PC-9 (cell line): ENCODE data around the gene PTPRM. TPM values are rescaled to one million over a fixed set of nuclear protein-coding genes. Genes with fewer than 3 reads are reported as not detected.

Source experiments
- BruUV-seq: library from RNA; stranded (reverse); fragments of 400-500 nt; replicated peaks from 2 replicates; lab custom pipeline; 2021; lab: Mats Ljungman, UMichigan
- CTCF ChIA-PET: fragments of 300-600 bp; sonication (Branson Sonifier 250); formaldehyde crosslinking; loops from one replicate; lab custom pipeline; 2022; ENCODE audit warnings: antibody characterized with exemption; lab: Charles Lee
- POLR2A ChIA-PET: fragments of 300-600 bp; sonication (Branson Sonifier 250); formaldehyde crosslinking; loops from one replicate; lab custom pipeline; 2022; ENCODE audit warnings: antibody characterized with exemption; ENCODE audit not compliant: unreplicated experiment; lab: Charles Lee
- DNase-seq, 2 experiments: peaks; one replicate each; pipeline versions ENCODE4 v3.0.0 to v3.0.0-alpha.2; 2015 to 2022; ENCODE audit warnings: mixed read lengths in 1 of 2
- H2AFZ ChIP-seq: fragments of 200-600 bp; sonication (generic); 2 replicates; pipeline ENCODE4 v1.8.1; 2017; ENCODE audit warnings: antibody characterized with exemption
- H3F3A ChIP-seq: fragments of 200-600 bp; sonication (generic); 2 replicates; pipeline ENCODE4 v1.8.1; 2017; ENCODE audit warnings: antibody characterized with exemption, mild to moderate bottlenecking, low read depth; ENCODE audit not compliant: insufficient read depth
- H3K27ac ChIP-seq: fragments of 200-600 bp; sonication (generic); 2 replicates; pipeline ENCODE4 v1.6.1; 2016; ENCODE audit warnings: mixed run types
- H3K27me3 ChIP-seq: fragments of 200-600 bp; sonication (generic); 2 replicates; pipeline ENCODE4 v1.6.1; 2016; ENCODE audit warnings: low read depth, mixed run types; ENCODE audit not compliant: insufficient read depth
- H3K36me3 ChIP-seq: fragments of 200-600 bp; sonication (generic); 2 replicates; pipeline ENCODE4 v1.6.1; 2016; ENCODE audit warnings: low read depth, mixed run types
- H3K4me1 ChIP-seq: fragments of 200-600 bp; sonication (generic); replicated peaks from 2 replicates; pipeline ENCODE4 v1.6.1; 2016; ENCODE audit warnings: mixed run types; ENCODE audit not compliant: insufficient read depth
- H3K4me2 ChIP-seq: fragments of 200-600 bp; sonication (generic); 2 replicates; pipeline ENCODE4 v1.6.1; 2017; ENCODE audit warnings: mixed run types
- H3K4me3 ChIP-seq: fragments of 200-600 bp; sonication (generic); 2 replicates; pipeline ENCODE4 v1.6.1; 2016; ENCODE audit warnings: mixed run types
- H3K79me2 ChIP-seq: fragments of 200-600 bp; sonication (generic); 2 replicates; pipeline ENCODE4 v1.6.1; 2017; ENCODE audit warnings: low read depth, mixed run types
- H3K9me2 ChIP-seq: fragments of 200-600 bp; sonication (generic); 2 replicates; pipeline ENCODE4 v1.8.1; 2017; ENCODE audit warnings: mild to moderate bottlenecking; ENCODE audit not compliant: insufficient read depth
- H3K9me3 ChIP-seq: fragments of 200-600 bp; sonication (generic); 2 replicates; pipeline ENCODE4 v1.8.1; 2016; ENCODE audit warnings: low read depth; ENCODE audit not compliant: insufficient read depth
- H4K20me1 ChIP-seq: fragments of 200-600 bp; sonication (generic); 2 replicates; pipeline ENCODE4 v1.8.1; 2017; ENCODE audit not compliant: insufficient read depth
- EZH2 ChIP-seq: fragments of 200-600 bp; sonication (generic); IDR thresholded peaks from 2 replicates; pipeline ENCODE4 v1.8.0; 2017; ENCODE audit warnings: antibody characterized with exemption, low read depth
- intact Hi-C: fragments of 100-400 bp; cut with micrococcal nuclease; formaldehyde crosslinking; loops from one replicate; pipeline ENCODE4 v1.10.0; 2022; ENCODE audit not compliant: unreplicated experiment
- total RNA-seq: library from RNA; stranded (reverse); gene quantifications from 2 replicates; pipeline ENCODE4 v1.2.3, GENCODE V29; 2021
- TF ChIP-seq, protein P1 (sequence below): fragments of 200-600 bp; sonication (generic); conservative IDR thresholded peaks from 2 replicates; pipeline ENCODE4 v1.6.1; 2017; ENCODE audit warnings: mixed run types, antibody characterized with exemption, mild to moderate bottlenecking, moderate library complexity

PTPRM gene
- total RNA-seq, 1 experiment from 2014 or later, result 32.5 TPM

DNA sequence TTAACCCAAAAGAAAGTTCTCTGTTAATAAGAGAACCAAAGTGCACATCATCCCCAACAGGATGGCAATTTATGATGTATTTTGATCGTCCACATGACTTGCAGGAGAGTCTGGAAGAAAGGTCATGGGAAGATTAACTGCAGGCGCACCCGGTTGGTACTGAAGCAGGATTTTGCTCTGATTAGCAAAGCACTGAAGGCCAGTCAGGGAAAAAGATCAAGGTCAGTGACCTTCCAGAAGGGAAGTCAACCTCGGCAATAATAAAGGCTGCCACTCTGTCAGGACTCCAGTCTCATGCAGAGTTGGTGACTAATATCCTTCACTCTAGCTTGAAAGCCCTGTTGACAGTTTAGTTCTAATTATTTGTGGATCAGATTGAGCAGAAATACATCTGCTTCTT, 609.4 kb downstream of the PTPRM start:
- no TSS peak for BruUV-seq
- Histone ChIP-seq H3K79me2 (no peaks in the 10 kb centered on the region), H3K27ac (no peak overlapping the region), H3K9me3 (no peaks in the 10 kb centered on the region), H3K4me1 (peaks cover 10% of the 10 kb centered on the region; the same call in 1 of the 2 replicates), H3K36me3 (no peaks in the 10 kb centered on the region), H3K4me3 (no peak overlapping the region), H3K27me3 (no peaks in the 10 kb centered on the region), H3K9me2 (no peaks in the 10 kb centered on the region), H2AFZ (no peak overlapping the region), H3F3A (no peaks in the 10 kb centered on the region), H3K4me2 (no peak overlapping the region), H4K20me1 (no peaks in the 10 kb centered on the region)
- ChIA-PET CTCF (no interaction called here), POLR2A (no interaction called here)
- no peak for DNase-seq
- intact Hi-C loops, result no loop called here
- no peak for TF ChIP-seq EZH2
- TF ChIP-seq, protein P1, sequence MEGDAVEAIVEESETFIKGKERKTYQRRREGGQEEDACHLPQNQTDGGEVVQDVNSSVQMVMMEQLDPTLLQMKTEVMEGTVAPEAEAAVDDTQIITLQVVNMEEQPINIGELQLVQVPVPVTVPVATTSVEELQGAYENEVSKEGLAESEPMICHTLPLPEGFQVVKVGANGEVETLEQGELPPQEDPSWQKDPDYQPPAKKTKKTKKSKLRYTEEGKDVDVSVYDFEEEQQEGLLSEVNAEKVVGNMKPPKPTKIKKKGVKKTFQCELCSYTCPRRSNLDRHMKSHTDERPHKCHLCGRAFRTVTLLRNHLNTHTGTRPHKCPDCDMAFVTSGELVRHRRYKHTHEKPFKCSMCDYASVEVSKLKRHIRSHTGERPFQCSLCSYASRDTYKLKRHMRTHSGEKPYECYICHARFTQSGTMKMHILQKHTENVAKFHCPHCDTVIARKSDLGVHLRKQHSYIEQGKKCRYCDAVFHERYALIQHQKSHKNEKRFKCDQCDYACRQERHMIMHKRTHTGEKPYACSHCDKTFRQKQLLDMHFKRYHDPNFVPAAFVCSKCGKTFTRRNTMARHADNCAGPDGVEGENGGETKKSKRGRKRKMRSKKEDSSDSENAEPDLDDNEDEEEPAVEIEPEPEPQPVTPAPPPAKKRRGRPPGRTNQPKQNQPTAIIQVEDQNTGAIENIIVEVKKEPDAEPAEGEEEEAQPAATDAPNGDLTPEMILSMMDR, result no peak

DNA sequence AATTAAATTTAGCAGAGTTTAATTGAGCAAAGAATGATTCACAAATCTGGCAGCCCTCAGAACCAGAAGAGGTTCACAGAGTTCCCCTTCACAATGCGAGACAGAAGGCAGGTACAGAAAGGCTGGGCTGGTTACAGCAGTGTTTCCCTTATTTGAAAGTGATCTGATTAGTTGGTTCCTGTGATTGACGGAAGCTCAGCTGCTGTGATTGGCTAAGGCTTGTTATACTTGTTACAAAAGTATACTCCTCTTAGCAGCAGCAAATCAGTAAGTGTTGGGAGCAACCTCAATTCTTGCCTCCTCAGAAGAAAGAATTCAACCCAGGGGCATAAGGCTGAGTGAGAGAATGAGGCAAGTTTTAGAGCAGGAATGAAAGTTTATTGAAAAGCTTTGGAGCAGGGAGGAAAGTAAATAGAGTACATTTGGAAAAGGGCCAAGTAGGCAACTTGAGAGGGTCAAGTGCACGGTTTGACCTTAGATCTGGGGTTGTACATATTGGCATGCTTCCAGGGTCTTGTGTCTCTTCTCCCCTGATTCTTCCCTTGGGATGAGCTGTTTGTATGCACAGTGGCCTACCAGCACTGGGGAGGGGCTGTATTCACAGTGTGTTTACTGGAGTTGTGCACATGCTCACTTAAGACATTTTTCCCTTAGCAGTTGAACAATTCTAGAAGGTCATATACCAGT, 610.4 kb downstream of the PTPRM start:
- intact Hi-C loops, result no loop called here
- no peaks in the 10 kb centered on the region for H4K20me1 ChIP-seq
- no peaks in the 10 kb centered on the region for H3K9me3 ChIP-seq
- ChIA-PET POLR2A (no interaction called here), CTCF (no interaction called here)
- no TSS peak for BruUV-seq
- no peak overlapping the region for H2AFZ ChIP-seq
- no peaks in the 10 kb centered on the region for H3K27me3 ChIP-seq
- no peaks in the 10 kb centered on the region for H3K36me3 ChIP-seq
- TF ChIP-seq, protein P1, result no peak
- no peak for TF ChIP-seq EZH2
- no peak overlapping the region for H3K4me3 ChIP-seq
- H3F3A ChIP-seq, result no peaks in the 10 kb centered on the region
- no peak for DNase-seq
- peaks cover 10% of the 10 kb centered on the region; the same call in 1 of the 2 replicates for H3K4me1 ChIP-seq
- H3K9me2 ChIP-seq, result no peaks in the 10 kb centered on the region
- no peak overlapping the region for H3K4me2 ChIP-seq
- no peaks in the 10 kb centered on the region for H3K79me2 ChIP-seq
- H3K27ac ChIP-seq, result 0 out of 2 replicates have a peak overlapping the region, but pooled peaks have one; percentile 6

DNA sequence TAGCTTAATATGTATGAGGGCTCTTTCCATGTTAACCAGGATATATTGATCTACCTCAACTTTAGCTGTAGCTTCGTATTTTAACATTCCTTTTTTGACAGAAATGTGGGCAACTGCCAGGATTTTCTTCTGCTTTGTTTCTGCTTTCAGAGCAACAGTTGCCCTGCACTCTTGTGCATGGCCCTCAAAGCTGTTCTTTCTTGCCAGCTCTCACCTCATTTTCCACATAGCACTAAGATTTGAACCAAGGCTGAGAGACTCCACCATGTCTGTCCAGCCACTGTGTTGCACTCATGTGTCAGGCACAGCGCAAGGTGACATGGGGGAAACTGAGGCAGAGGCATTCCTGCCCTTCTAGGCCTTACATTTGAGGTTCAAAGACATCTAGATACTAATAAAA, 619.3 kb downstream of the PTPRM start:
- H3K79me2 ChIP-seq, result no peaks in the 10 kb centered on the region
- intact Hi-C loops, result no loop called here
- H3K9me3 ChIP-seq, result no peaks in the 10 kb centered on the region
- H3K27ac ChIP-seq, result no peak overlapping the region
- H3K9me2 ChIP-seq, result no peaks in the 10 kb centered on the region
- H2AFZ ChIP-seq, result no peak overlapping the region
- no peaks in the 10 kb centered on the region for H3K36me3 ChIP-seq
- no peak overlapping the region for H3K4me2 ChIP-seq
- POLR2A ChIA-PET, result no interaction called here
- no TSS peak for BruUV-seq
- H3K4me1 ChIP-seq, result no peaks in the 10 kb centered on the region
- no peak for TF ChIP-seq EZH2
- TF ChIP-seq, protein P1, result no peak
- H3F3A ChIP-seq, result no peaks in the 10 kb centered on the region
- H3K4me3 ChIP-seq, result no peak overlapping the region
- H4K20me1 ChIP-seq, result no peaks in the 10 kb centered on the region
- CTCF ChIA-PET, result no interaction called here
- no peaks in the 10 kb centered on the region for H3K27me3 ChIP-seq
- no peak for DNase-seq
